HG02610 (cell line): ENCODE results near the gene LRRC70.
"Not testable (repeated sequence)": the region's sequence is repeated elsewhere in the genome, so short reads cannot be mapped to it uniquely, and the experiment has no call there.

ENCODE experiments used
- ATAC-seq: cut with Tn5 transposase; IDR thresholded peaks from one replicate; pipeline ENCODE4 v1.9.1; 2021; ENCODE audit warnings: mild to moderate bottlenecking, moderate library complexity; ENCODE audit not compliant: unreplicated experiment

LRRC70 gene

GRCh38 chr5:62578540-62578939 lies at the start of gene LRRC70:
TSS of gene LRRC70 (plus strand) at chr5:62578819. CDS start at chr5:62579439, 620 bp downstream.
- ATAC-seq, result peak; percentile 71

GRCh38 chr5:62533597-62533996 lies 45.0 kb upstream of the LRRC70 start:
- ATAC-seq, result no peak

GRCh38 chr5:62534461-62535236 lies 44.0 kb upstream of the LRRC70 start:
- ATAC-seq, result no peak

- no peak for ATAC-seq
Observed at GRCh38 chr5:62536232-62536631, 42.4 kb upstream of the LRRC70 start.

- no peak for ATAC-seq
Observed at GRCh38 chr5:62536783-62537182, 41.8 kb upstream of the LRRC70 start.

- peak; percentile 69 for ATAC-seq
Observed at GRCh38 chr5:62538017-62538942, 40.3 kb upstream of the LRRC70 start.

GRCh38 chr5:62542720-62543119 lies 35.9 kb upstream of the LRRC70 start:
- ATAC-seq, result no peak

GRCh38 chr5:62547945-62548630 lies 30.5 kb upstream of the LRRC70 start:
- no peak for ATAC-seq

GRCh38 chr5:62550103-62550502 lies 28.5 kb upstream of the LRRC70 start:
- ATAC-seq, result no peak

GRCh38 chr5:62555930-62556329 lies 22.7 kb upstream of the LRRC70 start:
- ATAC-seq, result no peak

GRCh38 chr5:62558941-62559340 lies 19.7 kb upstream of the LRRC70 start:
- ATAC-seq, result no peak

GRCh38 chr5:62560786-62561185 lies 17.8 kb upstream of the LRRC70 start:
- no peak for ATAC-seq

GRCh38 chr5:62561896-62562295 lies 16.7 kb upstream of the LRRC70 start:
- ATAC-seq, result no peak

GRCh38 chr5:62562867-62563266 lies 15.8 kb upstream of the LRRC70 start:
- ATAC-seq, result no peak

- no peak for ATAC-seq
Observed at GRCh38 chr5:62564101-62564500, 14.5 kb upstream of the LRRC70 start.

- not testable (repeated sequence) for ATAC-seq
Observed at GRCh38 chr5:62565740-62566139, 12.9 kb upstream of the LRRC70 start.

- ATAC-seq, result no peak
Observed at GRCh38 chr5:62568143-62568542, 10.5 kb upstream of the LRRC70 start.

GRCh38 chr5:62568800-62569432 lies 9.7 kb upstream of the LRRC70 start:
- no peak for ATAC-seq

GRCh38 chr5:62569470-62569869 lies 9.1 kb upstream of the LRRC70 start:
- peak; percentile 75 for ATAC-seq

GRCh38 chr5:62572918-62573514 lies 5.6 kb upstream of the LRRC70 start:
- ATAC-seq, result no peak
